Large intestine (tissue), 3 donors: ENCODE measurements around the gene GAPDH. TPM values are rescaled to one million over a fixed set of nuclear protein-coding genes. Genes with fewer than 3 reads are reported as not detected.
"Not testable (repeated sequence)": the region's sequence is repeated elsewhere in the genome, so short reads cannot be mapped to it uniquely, and the experiment has no call there.

ENCODE experiments used
- DNase-seq, 2 donors: peaks; one replicate each; pipeline versions ENCODE4 v3.0.0 to v3.0.0-alpha.2; 2013
- H3K27ac ChIP-seq: one replicate; pipeline ENCODE4 v1.5.1; 2013; ENCODE audit warnings: low read length
- H3K27me3 ChIP-seq: 2 replicates; pipeline ENCODE4 v1.6.1; 2013; ENCODE audit warnings: low read length; ENCODE audit not compliant: control insufficient read depth, insufficient read depth
- H3K36me3 ChIP-seq: 2 replicates; pipeline ENCODE4 v1.6.1; 2013; ENCODE audit warnings: low read length; ENCODE audit not compliant: control insufficient read depth, insufficient read depth
- H3K4me1 ChIP-seq: one replicate; pipeline ENCODE4 v1.6.1; 2013; ENCODE audit warnings: low read length; ENCODE audit not compliant: control insufficient read depth, insufficient read depth
- H3K4me3 ChIP-seq: one replicate; pipeline ENCODE4 v1.5.1; 2013; ENCODE audit warnings: low read length
- H3K9me3 ChIP-seq: one replicate; pipeline ENCODE4 v1.6.1; 2013; ENCODE audit warnings: mild to moderate bottlenecking, low read depth, low read length, moderate library complexity; ENCODE audit not compliant: control insufficient read depth
- WGBS: methylation state at CpG from one replicate; pipeline ENCODE4 v1.1.5; 2013; ENCODE audit warnings: low lambda C conversion rate; ENCODE audit not compliant: insufficient coverage; 5-methylcytosine and 5-hydroxymethylcytosine counted together
- polyA plus RNA-seq: library from polyadenylated mRNA; unstranded; fragments of 120-200 nt; gene quantifications from one replicate; pipeline ENCODE4 v1.2.1, GENCODE V29; 2013

Gene GAPDH
- polyA plus RNA-seq, 1 donor: 2,065 TPM

- Histone ChIP-seq H3K36me3 (peaks cover 45% of the 10 kb centered on the region), H3K4me1 (peaks cover 38% of the 10 kb centered on the region), H3K27me3 (no peaks in the 10 kb centered on the region), H3K27ac (peak overlapping the region; percentile 98), H3K9me3 (no peaks in the 10 kb centered on the region), H3K4me3 (peak overlapping the region; percentile 99)
- DNase-seq: peak in 1 of 2 donors; percentile 65
- WGBS: no CpG with 5 or more reads among the region's 52 CpGs
Measured at GRCh38 chr12:6534945-6535696, 804 bp downstream of the GAPDH start.

- H3K4me3 ChIP-seq: peak overlapping the region; percentile 99
- no peaks in the 10 kb centered on the region for H3K27me3 ChIP-seq
- DNase-seq: no peak
- peak overlapping the region; percentile 98 for H3K27ac ChIP-seq
- peaks cover 40% of the 10 kb centered on the region for H3K4me1 ChIP-seq
- peaks cover 40% of the 10 kb centered on the region for H3K36me3 ChIP-seq
- no peaks in the 10 kb centered on the region for H3K9me3 ChIP-seq
- WGBS: no CpG with 5 or more reads among the region's 6 CpGs
Measured at GRCh38 chr12:6535697-6535946, 1.3 kb downstream of the GAPDH start.

- H3K4me1 ChIP-seq: peaks cover 45% of the 10 kb centered on the region
- peak overlapping the region; percentile 99 for H3K4me3 ChIP-seq
Measured at GRCh38 chr12:6535960-6536847, 1.9 kb downstream of the GAPDH start.

GRCh38 chr12:6536894-6537579 lies 2.7 kb downstream of the GAPDH start:
- Histone ChIP-seq H3K4me1 (peaks cover 48% of the 10 kb centered on the region), H3K36me3 (peaks cover 33% of the 10 kb centered on the region), H3K9me3 (no peaks in the 10 kb centered on the region), H3K27ac (no peak overlapping the region), H3K4me3 (no peak overlapping the region), H3K27me3 (no peaks in the 10 kb centered on the region)
- DNase-seq: no peak
- no CpG with 5 or more reads among the region's 19 CpGs for WGBS

More at GRCh38 chr12:6535960-6536847, 1.9 kb downstream of the GAPDH start:
- peaks cover 34% of the 10 kb centered on the region for H3K36me3 ChIP-seq
- no peaks in the 10 kb centered on the region for H3K9me3 ChIP-seq
- WGBS: no CpG with 5 or more reads among the region's 10 CpGs
- no peaks in the 10 kb centered on the region for H3K27me3 ChIP-seq
- no peak overlapping the region for H3K27ac ChIP-seq
- no peak for DNase-seq

GRCh38 chr12:6537580-6538419 lies 3.5 kb downstream of the GAPDH start:
- peaks cover 33% of the 10 kb centered on the region for H3K36me3 ChIP-seq
- peaks cover 46% of the 10 kb centered on the region for H3K4me1 ChIP-seq
- peak overlapping the region; percentile 30 for H3K27ac ChIP-seq
- peak; percentile 67 to 70 for DNase-seq
- H3K27me3 ChIP-seq, H3K4me3 ChIP-seq, H3K9me3 ChIP-seq: not testable (repeated sequence)
- WGBS: no CpG with 5 or more reads among the region's 17 CpGs

DNA sequence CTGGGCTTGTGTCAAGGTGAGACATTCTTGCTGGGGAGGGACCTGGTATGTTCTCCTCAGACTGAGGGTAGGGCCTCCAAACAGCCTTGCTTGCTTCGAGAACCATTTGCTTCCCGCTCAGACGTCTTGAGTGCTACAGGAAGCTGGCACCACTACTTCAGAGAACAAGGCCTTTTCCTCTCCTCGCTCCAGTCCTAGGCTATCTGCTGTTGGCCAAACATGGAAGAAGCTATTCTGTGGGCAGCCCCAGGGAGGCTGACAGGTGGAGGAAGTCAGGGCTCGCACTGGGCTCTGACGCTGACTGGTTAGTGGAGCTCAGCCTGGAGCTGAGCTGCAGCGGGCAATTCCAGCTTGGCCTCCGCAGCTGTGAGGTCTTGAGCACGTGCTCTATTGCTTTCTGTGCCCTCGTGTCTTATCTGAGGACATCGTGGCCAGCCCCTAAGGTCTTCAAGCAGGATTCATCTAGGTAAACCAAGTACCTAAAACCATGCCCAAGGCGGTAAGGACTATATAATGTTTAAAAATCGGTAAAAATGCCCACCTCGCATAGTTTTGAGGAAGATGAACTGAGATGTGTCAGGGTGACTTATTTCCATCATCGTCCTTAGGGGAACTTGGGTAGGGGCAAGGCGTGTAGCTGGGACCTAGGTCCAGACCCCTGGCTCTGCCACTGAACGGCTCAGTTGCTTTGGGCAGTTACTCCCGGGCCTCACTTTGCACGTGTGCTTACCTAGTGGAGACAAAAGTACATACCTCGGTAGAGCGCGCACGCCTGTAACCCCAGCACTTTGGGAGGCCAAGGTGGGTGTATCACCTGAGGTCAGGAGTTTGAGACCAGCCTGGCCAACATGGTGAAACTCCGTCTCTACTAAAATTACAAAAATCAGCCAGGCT lies 4.3 kb downstream of the GAPDH start:
- Histone ChIP-seq H3K4me3 (no peak overlapping the region), H3K9me3 (no peaks in the 10 kb centered on the region), H3K4me1 (peaks cover 43% of the 10 kb centered on the region), H3K36me3 (peaks cover 33% of the 10 kb centered on the region), H3K27ac (no peak overlapping the region), H3K27me3 (no peaks in the 10 kb centered on the region)
- no peak for DNase-seq
- no CpG with 5 or more reads among the region's 24 CpGs for whole genome bisulfite sequencing

- Histone ChIP-seq H3K4me3 (no peak overlapping the region), H3K9me3 (no peaks in the 10 kb centered on the region), H3K27ac (no peak overlapping the region), H3K36me3 (peaks cover 33% of the 10 kb centered on the region), H3K27me3 (no peaks in the 10 kb centered on the region), H3K4me1 (peaks cover 43% of the 10 kb centered on the region)
- DNase-seq: no peak
- WGBS: no CpG with 5 or more reads among the region's 5 CpGs
Measured at GRCh38 chr12:6539314-6539682, 5.0 kb downstream of the GAPDH start.

DNA sequence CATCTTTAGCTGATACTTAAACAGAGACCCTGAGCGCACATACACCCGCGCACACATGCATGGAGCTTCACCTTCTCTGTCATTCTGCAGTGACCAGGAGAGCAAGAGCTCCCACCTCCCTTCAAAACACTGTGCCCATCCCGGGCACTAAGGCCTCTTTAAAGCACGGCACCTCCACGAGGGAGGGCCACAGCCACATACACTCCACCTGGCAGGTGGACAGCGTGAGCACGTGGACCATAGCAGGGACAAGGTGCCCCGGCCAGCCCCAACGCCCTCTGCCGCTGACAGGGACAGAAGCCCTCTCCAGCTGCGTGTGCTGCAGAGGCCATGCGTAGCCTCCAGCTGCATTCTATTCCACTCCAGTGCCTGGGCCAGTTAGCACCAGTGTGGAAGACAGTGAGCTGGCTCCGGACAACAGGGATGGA lies 5.4 kb downstream of the GAPDH start:
- Histone ChIP-seq H3K9me3 (no peaks in the 10 kb centered on the region), H3K4me1 (peaks cover 43% of the 10 kb centered on the region), H3K27ac (peak overlapping the region; percentile 94), H3K4me3 (no peak overlapping the region), H3K36me3 (peaks cover 33% of the 10 kb centered on the region), H3K27me3 (no peaks in the 10 kb centered on the region)
- WGBS: no CpG with 5 or more reads among the region's 14 CpGs
- no peak for DNase-seq

- peak; percentile 91 to 97 for DNase-seq
- Histone ChIP-seq H3K4me1 (peaks cover 43% of the 10 kb centered on the region), H3K4me3 (peak overlapping the region; percentile 30), H3K9me3 (no peaks in the 10 kb centered on the region), H3K36me3 (peaks cover 33% of the 10 kb centered on the region), H3K27me3 (no peaks in the 10 kb centered on the region), H3K27ac (peak overlapping the region; percentile 94)
- WGBS: no CpG with 5 or more reads among the region's 35 CpGs
Measured at GRCh38 chr12:6540181-6540877, 6.0 kb downstream of the GAPDH start.
